ENCODE results near the gene OR4F15. TPM values are rescaled to one million over a fixed set of nuclear protein-coding genes. Genes with fewer than 3 reads are reported as not detected.

OR4F15 gene
- total RNA-seq, 2 donors from 2014 or later = not detected

DNA sequence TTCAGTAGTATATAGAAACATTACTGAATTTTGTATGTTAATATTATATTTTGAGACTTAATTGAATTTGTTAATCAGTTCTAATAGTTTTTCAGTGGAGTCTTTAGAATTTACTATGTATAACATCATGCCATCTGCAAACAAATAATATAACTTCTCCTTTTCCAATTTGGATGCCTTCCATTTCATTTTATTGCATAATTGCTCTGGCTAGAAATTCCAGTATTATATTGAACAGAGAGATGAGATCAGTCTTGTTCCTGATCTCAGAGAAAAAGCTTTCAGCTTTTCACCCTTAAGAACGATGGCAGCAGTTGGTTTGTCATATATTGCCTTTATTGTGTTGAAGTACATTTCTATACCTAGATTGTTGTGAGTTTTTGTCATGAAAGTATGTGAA is 40.4 kb downstream of the OR4F15 start:
- Histone ChIP-seq H3K36me3 (ENCODE audit: control insufficient read depth, insufficient read depth, low read length) (no peaks in the 10 kb centered on the region), H3K4me1 (ENCODE audit: control insufficient read depth, insufficient read depth, low read length) (no peaks in the 10 kb centered on the region), H3K9me3 (ENCODE audit: control insufficient read depth, low read length) (no peaks in the 10 kb centered on the region), H3K4me3 (ENCODE audit: low read length) (no peak overlapping the region), H3K9ac (ENCODE audit: extremely low read depth, low read length, poor library complexity, severe bottlenecking) (no peak overlapping the region), H3K27ac (ENCODE audit: low read depth, low read length) (no peak overlapping the region), H3K27me3 (ENCODE audit: control insufficient read depth, insufficient read depth, low read length, poor library complexity, severe bottlenecking) (no peaks in the 10 kb centered on the region)
- 88 to 100% methylated on average over 1 of the region's 1 CpG for WGBS, 2 experiments (ENCODE audit: insufficient coverage in 1 of 2, insufficient read length in 1 of 2)
- Mint-ChIP-seq H3K4me3 (no peak overlapping the region), H3K27ac (no peak overlapping the region), H3K27me3 (ENCODE audit: insufficient read depth) (no peaks in the 10 kb centered on the region), H3K36me3 (ENCODE audit: low read depth) (no peaks in the 10 kb centered on the region), H3K9me3 (no peaks in the 10 kb centered on the region), H3K4me1 (no peaks in the 10 kb centered on the region)
- DNase-seq = no peak
- TF ChIP-seq, protein P1, sequence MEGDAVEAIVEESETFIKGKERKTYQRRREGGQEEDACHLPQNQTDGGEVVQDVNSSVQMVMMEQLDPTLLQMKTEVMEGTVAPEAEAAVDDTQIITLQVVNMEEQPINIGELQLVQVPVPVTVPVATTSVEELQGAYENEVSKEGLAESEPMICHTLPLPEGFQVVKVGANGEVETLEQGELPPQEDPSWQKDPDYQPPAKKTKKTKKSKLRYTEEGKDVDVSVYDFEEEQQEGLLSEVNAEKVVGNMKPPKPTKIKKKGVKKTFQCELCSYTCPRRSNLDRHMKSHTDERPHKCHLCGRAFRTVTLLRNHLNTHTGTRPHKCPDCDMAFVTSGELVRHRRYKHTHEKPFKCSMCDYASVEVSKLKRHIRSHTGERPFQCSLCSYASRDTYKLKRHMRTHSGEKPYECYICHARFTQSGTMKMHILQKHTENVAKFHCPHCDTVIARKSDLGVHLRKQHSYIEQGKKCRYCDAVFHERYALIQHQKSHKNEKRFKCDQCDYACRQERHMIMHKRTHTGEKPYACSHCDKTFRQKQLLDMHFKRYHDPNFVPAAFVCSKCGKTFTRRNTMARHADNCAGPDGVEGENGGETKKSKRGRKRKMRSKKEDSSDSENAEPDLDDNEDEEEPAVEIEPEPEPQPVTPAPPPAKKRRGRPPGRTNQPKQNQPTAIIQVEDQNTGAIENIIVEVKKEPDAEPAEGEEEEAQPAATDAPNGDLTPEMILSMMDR (conservative IDR thresholded peaks at IDR 0.05) = no peak

Other genes with a start within 250 kb of the OR4F15 start
- gene TM2D3, start 159.8 kb upstream of the OR4F15 start, total RNA-seq = 10 to 100 TPM; 33.4 to 34.0 TPM
- 10 to 100 TPM; 11.7 to 13.6 TPM for gene TARS3, start 87.7 kb upstream of the OR4F15 start, total RNA-seq
- gene OR4F6, start 8.7 kb upstream of the OR4F15 start, total RNA-seq = not detected